Measurements from ENCODE around the gene SIPA1. TPM values are rescaled to one million over a fixed set of nuclear protein-coding genes. Genes with fewer than 3 reads are reported as not detected.

Gene SIPA1
- total and polyA plus RNA-seq, 9 of the 15 experiments (the other 6 are each of a cell fraction or from before 2014, with no cell fraction given) = 0.25 to 85.8 (median 16.8) TPM

DNA sequence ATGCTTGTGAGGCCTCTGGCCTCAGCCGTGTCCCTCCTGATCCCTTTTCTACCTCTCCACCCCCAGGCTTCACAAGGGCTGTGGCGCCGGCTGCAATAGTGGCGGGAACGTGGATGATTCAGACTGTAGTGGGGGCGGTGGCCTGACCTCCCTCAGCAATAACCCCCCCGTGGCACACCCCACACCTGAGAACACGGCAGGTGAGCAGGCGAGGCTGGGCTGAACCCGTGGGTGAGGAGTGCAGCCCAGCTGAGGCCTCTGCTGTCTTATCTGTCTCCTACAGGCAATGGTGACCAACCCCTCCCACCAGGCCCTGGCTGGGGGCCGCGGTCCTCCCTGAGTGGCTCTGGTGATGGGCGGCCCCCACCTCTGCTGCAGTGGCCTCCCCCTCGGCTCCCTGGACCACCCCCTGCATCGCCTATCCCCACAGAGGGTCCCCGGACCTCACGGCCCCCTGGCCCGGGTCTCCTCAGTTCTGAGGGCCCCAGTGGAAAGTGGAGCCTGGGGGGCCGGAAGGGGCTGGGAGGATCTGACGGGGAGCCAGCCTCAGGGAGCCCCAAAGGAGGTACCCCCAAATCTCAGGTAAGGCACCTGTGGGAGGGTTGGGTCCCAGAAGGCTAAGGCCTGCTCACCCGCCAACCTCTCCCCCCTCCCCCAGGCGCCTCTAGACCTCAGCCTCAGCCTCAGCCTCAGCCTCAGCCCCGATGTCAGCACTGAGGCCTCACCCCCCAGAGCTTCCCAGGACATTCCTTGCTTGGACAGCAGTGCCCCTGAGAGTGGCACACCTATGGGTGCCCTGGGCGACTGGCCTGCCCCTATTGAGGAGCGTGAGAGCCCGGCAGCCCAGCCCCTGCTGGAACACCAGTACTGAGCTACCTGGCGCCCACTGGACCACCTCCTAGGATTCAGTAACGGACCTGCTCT is 1.5 kb upstream of the SIPA1 start (continued):
- TF ChIP-seq, protein P1, sequence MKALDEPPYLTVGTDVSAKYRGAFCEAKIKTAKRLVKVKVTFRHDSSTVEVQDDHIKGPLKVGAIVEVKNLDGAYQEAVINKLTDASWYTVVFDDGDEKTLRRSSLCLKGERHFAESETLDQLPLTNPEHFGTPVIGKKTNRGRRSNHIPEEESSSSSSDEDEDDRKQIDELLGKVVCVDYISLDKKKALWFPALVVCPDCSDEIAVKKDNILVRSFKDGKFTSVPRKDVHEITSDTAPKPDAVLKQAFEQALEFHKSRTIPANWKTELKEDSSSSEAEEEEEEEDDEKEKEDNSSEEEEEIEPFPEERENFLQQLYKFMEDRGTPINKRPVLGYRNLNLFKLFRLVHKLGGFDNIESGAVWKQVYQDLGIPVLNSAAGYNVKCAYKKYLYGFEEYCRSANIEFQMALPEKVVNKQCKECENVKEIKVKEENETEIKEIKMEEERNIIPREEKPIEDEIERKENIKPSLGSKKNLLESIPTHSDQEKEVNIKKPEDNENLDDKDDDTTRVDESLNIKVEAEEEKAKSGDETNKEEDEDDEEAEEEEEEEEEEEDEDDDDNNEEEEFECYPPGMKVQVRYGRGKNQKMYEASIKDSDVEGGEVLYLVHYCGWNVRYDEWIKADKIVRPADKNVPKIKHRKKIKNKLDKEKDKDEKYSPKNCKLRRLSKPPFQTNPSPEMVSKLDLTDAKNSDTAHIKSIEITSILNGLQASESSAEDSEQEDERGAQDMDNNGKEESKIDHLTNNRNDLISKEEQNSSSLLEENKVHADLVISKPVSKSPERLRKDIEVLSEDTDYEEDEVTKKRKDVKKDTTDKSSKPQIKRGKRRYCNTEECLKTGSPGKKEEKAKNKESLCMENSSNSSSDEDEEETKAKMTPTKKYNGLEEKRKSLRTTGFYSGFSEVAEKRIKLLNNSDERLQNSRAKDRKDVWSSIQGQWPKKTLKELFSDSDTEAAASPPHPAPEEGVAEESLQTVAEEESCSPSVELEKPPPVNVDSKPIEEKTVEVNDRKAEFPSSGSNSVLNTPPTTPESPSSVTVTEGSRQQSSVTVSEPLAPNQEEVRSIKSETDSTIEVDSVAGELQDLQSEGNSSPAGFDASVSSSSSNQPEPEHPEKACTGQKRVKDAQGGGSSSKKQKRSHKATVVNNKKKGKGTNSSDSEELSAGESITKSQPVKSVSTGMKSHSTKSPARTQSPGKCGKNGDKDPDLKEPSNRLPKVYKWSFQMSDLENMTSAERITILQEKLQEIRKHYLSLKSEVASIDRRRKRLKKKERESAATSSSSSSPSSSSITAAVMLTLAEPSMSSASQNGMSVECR (CRISPR knock-in tag; IDR thresholded peaks at IDR 0.05) = peak; percentile 12; the same call in 1 of the 2 replicates
- peak; percentile 94 for TF ChIP-seq EGR1 (conservative IDR thresholded peaks at IDR 0.05)
- peak; percentile 73; the same call in 1 of the 2 replicates for TF ChIP-seq POLR2AphosphoS5 (IDR thresholded peaks at IDR 0.05; ENCODE audit: control insufficient read depth, insufficient read depth, low read depth, low read length)
- TF ChIP-seq ZNF778 (CRISPR knock-in tag; IDR thresholded peaks at IDR 0.05) = no peak
- TF ChIP-seq FOSL1 (tag; conservative IDR thresholded peaks at IDR 0.05) = peak; percentile 46; the same call in 1 of the 2 replicates
- TF ChIP-seq, protein P2, sequence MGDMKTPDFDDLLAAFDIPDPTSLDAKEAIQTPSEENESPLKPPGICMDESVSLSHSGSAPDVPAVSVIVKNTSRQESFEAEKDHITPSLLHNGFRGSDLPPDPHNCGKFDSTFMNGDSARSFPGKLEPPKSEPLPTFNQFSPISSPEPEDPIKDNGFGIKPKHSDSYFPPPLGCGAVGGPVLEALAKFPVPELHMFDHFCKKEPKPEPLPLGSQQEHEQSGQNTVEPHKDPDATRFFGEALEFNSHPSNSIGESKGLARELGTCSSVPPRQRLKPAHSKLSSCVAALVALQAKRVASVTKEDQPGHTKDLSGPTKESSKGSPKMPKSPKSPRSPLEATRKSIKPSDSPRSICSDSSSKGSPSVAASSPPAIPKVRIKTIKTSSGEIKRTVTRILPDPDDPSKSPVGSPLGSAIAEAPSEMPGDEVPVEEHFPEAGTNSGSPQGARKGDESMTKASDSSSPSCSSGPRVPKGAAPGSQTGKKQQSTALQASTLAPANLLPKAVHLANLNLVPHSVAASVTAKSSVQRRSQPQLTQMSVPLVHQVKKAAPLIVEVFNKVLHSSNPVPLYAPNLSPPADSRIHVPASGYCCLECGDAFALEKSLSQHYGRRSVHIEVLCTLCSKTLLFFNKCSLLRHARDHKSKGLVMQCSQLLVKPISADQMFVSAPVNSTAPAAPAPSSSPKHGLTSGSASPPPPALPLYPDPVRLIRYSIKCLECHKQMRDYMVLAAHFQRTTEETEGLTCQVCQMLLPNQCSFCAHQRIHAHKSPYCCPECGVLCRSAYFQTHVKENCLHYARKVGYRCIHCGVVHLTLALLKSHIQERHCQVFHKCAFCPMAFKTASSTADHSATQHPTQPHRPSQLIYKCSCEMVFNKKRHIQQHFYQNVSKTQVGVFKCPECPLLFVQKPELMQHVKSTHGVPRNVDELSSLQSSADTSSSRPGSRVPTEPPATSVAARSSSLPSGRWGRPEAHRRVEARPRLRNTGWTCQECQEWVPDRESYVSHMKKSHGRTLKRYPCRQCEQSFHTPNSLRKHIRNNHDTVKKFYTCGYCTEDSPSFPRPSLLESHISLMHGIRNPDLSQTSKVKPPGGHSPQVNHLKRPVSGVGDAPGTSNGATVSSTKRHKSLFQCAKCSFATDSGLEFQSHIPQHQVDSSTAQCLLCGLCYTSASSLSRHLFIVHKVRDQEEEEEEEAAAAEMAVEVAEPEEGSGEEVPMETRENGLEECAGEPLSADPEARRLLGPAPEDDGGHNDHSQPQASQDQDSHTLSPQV (IDR thresholded peaks at IDR 0.05) = peak; percentile 74; the same call in 1 of the 2 replicates
- no peak for TF ChIP-seq HNRNPUL1 (IDR thresholded peaks at IDR 0.05; ENCODE audit: low read length)
- TF ChIP-seq, protein P3, sequence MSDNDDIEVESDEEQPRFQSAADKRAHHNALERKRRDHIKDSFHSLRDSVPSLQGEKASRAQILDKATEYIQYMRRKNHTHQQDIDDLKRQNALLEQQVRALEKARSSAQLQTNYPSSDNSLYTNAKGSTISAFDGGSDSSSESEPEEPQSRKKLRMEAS (CRISPR knock-in tag; IDR thresholded peaks at IDR 0.05) = 0 out of 2 replicates have a peak, but pooled peaks have one; percentile 9
- no peak for TF ChIP-seq ZNF324 (CRISPR knock-in tag; IDR thresholded peaks at IDR 0.05)
- no peak for TF ChIP-seq MEF2D (tag; conservative IDR thresholded peaks at IDR 0.05; ENCODE audit: low read depth)
- TF ChIP-seq MTA1 (IDR thresholded peaks at IDR 0.05; ENCODE audit: borderline replicate concordance) = peak; percentile 38; the same call in 1 of the 2 replicates
- peak; percentile 87; the same call in 1 of the 2 replicates for TF ChIP-seq GATAD2A (IDR thresholded peaks at IDR 0.05)
- TF ChIP-seq, protein P4, sequence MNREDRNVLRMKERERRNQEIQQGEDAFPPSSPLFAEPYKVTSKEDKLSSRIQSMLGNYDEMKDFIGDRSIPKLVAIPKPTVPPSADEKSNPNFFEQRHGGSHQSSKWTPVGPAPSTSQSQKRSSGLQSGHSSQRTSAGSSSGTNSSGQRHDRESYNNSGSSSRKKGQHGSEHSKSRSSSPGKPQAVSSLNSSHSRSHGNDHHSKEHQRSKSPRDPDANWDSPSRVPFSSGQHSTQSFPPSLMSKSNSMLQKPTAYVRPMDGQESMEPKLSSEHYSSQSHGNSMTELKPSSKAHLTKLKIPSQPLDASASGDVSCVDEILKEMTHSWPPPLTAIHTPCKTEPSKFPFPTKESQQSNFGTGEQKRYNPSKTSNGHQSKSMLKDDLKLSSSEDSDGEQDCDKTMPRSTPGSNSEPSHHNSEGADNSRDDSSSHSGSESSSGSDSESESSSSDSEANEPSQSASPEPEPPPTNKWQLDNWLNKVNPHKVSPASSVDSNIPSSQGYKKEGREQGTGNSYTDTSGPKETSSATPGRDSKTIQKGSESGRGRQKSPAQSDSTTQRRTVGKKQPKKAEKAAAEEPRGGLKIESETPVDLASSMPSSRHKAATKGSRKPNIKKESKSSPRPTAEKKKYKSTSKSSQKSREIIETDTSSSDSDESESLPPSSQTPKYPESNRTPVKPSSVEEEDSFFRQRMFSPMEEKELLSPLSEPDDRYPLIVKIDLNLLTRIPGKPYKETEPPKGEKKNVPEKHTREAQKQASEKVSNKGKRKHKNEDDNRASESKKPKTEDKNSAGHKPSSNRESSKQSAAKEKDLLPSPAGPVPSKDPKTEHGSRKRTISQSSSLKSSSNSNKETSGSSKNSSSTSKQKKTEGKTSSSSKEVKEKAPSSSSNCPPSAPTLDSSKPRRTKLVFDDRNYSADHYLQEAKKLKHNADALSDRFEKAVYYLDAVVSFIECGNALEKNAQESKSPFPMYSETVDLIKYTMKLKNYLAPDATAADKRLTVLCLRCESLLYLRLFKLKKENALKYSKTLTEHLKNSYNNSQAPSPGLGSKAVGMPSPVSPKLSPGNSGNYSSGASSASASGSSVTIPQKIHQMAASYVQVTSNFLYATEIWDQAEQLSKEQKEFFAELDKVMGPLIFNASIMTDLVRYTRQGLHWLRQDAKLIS (CRISPR knock-in tag; IDR thresholded peaks at IDR 0.05) = no peak
- peak; percentile 89 for TF ChIP-seq DPF2 (IDR thresholded peaks at IDR 0.05)
